HCT116 (cell line): ENCODE measurements around the gene TRIM23.

Experiments
- EGR1 ChIP-seq: IDR thresholded peaks from 2 replicates; pipeline ENCODE4 v1.6.1; 2012; ENCODE audit warnings: low read depth
- EZH2 ChIP-seq: fragments of 200-600 bp; sonication (generic); IDR thresholded peaks from 2 replicates; pipeline ENCODE4 v1.6.1; 2017; ENCODE audit warnings: antibody characterized with exemption, mixed run types
- POLR2A ChIP-seq: IDR thresholded peaks from 2 replicates; pipeline ENCODE4 v1.7.0; 2011; ENCODE audit warnings: borderline replicate concordance; ENCODE audit not compliant: insufficient read depth, insufficient read length; ENCODE audit errors: extremely low read depth
- POLR2AphosphoS5 ChIP-seq: IDR thresholded peaks from 2 replicates; pipeline ENCODE4 v1.6.1; 2011; ENCODE audit warnings: mild to moderate bottlenecking, low read depth, low read length, moderate library complexity
- RAD21 ChIP-seq: IDR thresholded peaks from 2 replicates; pipeline ENCODE4 v1.6.1; 2012; ENCODE audit warnings: low read depth, mild to moderate bottlenecking
- SIN3A ChIP-seq: IDR thresholded peaks from 2 replicates; pipeline ENCODE4 v1.6.1; 2012; ENCODE audit warnings: low read depth
- SP1 ChIP-seq: IDR thresholded peaks from 2 replicates; pipeline ENCODE4 v1.6.1; 2012; ENCODE audit warnings: low read depth
- ZNF274 ChIP-seq: fragments of 200-500 bp; sonication (Bioruptor generic); IDR thresholded peaks from 2 replicates; pipeline ENCODE4 v1.6.1; 2014; ENCODE audit warnings: mild to moderate bottlenecking, low read depth, low read length, inconsistent platforms
- TF ChIP-seq, protein P1 (sequence below), 3 experiments: fragments of 200-600 bp in 1 of 3; sonication (generic) in 1 of 3; IDR thresholded peaks in 2 of 3; conservative IDR thresholded peaks in 1 of 3; 2 replicates each; pipeline ENCODE4 v1.5.1; 2012 to 2017; ENCODE audit warnings: low read depth in 2 of 3, low read length in 2 of 3, antibody characterized with exemption in 1 of 3, borderline replicate concordance in 1 of 3, control low read depth in 1 of 3, mild to moderate bottlenecking in 1 of 3, mixed read lengths in 1 of 3, mixed run types in 1 of 3, moderate library complexity in 1 of 3; ENCODE audit not compliant: insufficient read depth in 1 of 3

DNA sequence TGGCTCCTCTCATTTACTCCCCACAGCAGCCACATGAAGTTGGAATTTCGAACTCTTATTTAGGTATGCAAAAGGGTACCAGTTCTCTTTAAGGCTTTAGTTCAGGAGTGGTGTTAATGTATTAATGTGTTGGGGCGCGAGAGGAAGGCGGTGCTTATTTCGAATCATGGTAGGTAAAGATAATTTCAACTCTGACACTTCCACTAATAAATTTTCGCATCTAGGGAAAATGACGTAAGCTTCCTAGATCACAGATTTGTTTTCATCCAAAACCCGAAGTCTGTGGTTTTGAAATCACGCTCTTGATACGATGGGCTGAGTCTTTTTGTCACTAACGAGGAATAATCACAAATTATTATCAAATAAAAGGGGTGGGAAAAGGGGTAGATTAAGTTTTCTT is 60.4 kb downstream of the TRIM23 start:
- TF ChIP-seq EZH2 (no peak), POLR2AphosphoS5 (no peak), POLR2A (no peak), EGR1 (no peak), SIN3A (0 out of 2 replicates have a peak, but pooled peaks have one; percentile 5), ZNF274 (no peak), SP1 (no peak), RAD21 (no peak)
- TF ChIP-seq, protein P1, sequence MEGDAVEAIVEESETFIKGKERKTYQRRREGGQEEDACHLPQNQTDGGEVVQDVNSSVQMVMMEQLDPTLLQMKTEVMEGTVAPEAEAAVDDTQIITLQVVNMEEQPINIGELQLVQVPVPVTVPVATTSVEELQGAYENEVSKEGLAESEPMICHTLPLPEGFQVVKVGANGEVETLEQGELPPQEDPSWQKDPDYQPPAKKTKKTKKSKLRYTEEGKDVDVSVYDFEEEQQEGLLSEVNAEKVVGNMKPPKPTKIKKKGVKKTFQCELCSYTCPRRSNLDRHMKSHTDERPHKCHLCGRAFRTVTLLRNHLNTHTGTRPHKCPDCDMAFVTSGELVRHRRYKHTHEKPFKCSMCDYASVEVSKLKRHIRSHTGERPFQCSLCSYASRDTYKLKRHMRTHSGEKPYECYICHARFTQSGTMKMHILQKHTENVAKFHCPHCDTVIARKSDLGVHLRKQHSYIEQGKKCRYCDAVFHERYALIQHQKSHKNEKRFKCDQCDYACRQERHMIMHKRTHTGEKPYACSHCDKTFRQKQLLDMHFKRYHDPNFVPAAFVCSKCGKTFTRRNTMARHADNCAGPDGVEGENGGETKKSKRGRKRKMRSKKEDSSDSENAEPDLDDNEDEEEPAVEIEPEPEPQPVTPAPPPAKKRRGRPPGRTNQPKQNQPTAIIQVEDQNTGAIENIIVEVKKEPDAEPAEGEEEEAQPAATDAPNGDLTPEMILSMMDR (IDR thresholded peaks at IDR 0.05 in 2 of 3, conservative IDR thresholded peaks at IDR 0.05 in 1 of 3; ENCODE audit: borderline replicate concordance in 1 of 3, insufficient read depth in 1 of 3, low read depth in 2 of 3, low read length in 2 of 3), result no peak
